ENCODE measurements around the gene SPEF2. TPM values are rescaled to one million over a fixed set of nuclear protein-coding genes. Genes with fewer than 3 reads are reported as not detected.

Gene SPEF2
- total RNA-seq, 1 experiment from 2014 or later = 10.6 TPM

GRCh38 chr5:35656721-35657120 lies 39.1 kb downstream of the SPEF2 start:
- H3K79me2 ChIP-seq (ENCODE audit: low read depth) = no peaks in the 10 kb centered on the region
- H3F3A ChIP-seq (ENCODE audit: insufficient read depth, low read depth) = no peaks in the 10 kb centered on the region
- H3K9me3 ChIP-seq (ENCODE audit: insufficient read depth, low read depth) = no peaks in the 10 kb centered on the region
- no peaks in the 10 kb centered on the region for H3K4me1 ChIP-seq (replicated peaks; ENCODE audit: insufficient read depth)
- no peak overlapping the region for H3K27ac ChIP-seq
- no peaks in the 10 kb centered on the region for H3K27me3 ChIP-seq (ENCODE audit: insufficient read depth, low read depth)
- CTCF ChIA-PET = no interaction called here
- no peaks in the 10 kb centered on the region for H3K9me2 ChIP-seq (ENCODE audit: insufficient read depth)
- no peaks in the 10 kb centered on the region for H3K36me3 ChIP-seq (ENCODE audit: low read depth)
- POLR2A ChIA-PET (ENCODE audit: unreplicated experiment) = no interaction called here
- TF ChIP-seq EZH2 (IDR thresholded peaks at IDR 0.05; ENCODE audit: low read depth) = no peak
- TF ChIP-seq, protein P1, sequence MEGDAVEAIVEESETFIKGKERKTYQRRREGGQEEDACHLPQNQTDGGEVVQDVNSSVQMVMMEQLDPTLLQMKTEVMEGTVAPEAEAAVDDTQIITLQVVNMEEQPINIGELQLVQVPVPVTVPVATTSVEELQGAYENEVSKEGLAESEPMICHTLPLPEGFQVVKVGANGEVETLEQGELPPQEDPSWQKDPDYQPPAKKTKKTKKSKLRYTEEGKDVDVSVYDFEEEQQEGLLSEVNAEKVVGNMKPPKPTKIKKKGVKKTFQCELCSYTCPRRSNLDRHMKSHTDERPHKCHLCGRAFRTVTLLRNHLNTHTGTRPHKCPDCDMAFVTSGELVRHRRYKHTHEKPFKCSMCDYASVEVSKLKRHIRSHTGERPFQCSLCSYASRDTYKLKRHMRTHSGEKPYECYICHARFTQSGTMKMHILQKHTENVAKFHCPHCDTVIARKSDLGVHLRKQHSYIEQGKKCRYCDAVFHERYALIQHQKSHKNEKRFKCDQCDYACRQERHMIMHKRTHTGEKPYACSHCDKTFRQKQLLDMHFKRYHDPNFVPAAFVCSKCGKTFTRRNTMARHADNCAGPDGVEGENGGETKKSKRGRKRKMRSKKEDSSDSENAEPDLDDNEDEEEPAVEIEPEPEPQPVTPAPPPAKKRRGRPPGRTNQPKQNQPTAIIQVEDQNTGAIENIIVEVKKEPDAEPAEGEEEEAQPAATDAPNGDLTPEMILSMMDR (conservative IDR thresholded peaks at IDR 0.05) = no peak
- DNase-seq = no peak
- H3K4me2 ChIP-seq = no peak overlapping the region
- H2AFZ ChIP-seq = no peak overlapping the region
- no TSS peak for BruUV-seq (replicated peaks)
- no peaks in the 10 kb centered on the region for H4K20me1 ChIP-seq (ENCODE audit: insufficient read depth)
- H3K4me3 ChIP-seq = no peak overlapping the region
- intact Hi-C loops (cut with micrococcal nuclease; ENCODE audit: unreplicated experiment) = no loop called here

- H3K79me2 ChIP-seq (ENCODE audit: low read depth) = no peaks in the 10 kb centered on the region
- no peaks in the 10 kb centered on the region for H3K27me3 ChIP-seq (ENCODE audit: insufficient read depth, low read depth)
- ChIA-PET POLR2A (ENCODE audit: unreplicated experiment) (no interaction called here), CTCF (no interaction called here)
- no peak overlapping the region for H2AFZ ChIP-seq
- no TSS peak for BruUV-seq (replicated peaks)
- H3K36me3 ChIP-seq (ENCODE audit: low read depth) = no peaks in the 10 kb centered on the region
- TF ChIP-seq EZH2 (IDR thresholded peaks at IDR 0.05; ENCODE audit: low read depth) = no peak
- TF ChIP-seq, protein P1 (conservative IDR thresholded peaks at IDR 0.05) = no peak
- H3K9me3 ChIP-seq (ENCODE audit: insufficient read depth, low read depth) = no peaks in the 10 kb centered on the region
- H3K4me1 ChIP-seq (replicated peaks; ENCODE audit: insufficient read depth) = no peaks in the 10 kb centered on the region
- no peak overlapping the region for H3K27ac ChIP-seq
- H3F3A ChIP-seq (ENCODE audit: insufficient read depth, low read depth) = no peaks in the 10 kb centered on the region
- H4K20me1 ChIP-seq (ENCODE audit: insufficient read depth) = no peaks in the 10 kb centered on the region
- H3K4me3 ChIP-seq = no peak overlapping the region
- intact Hi-C loops (cut with micrococcal nuclease; ENCODE audit: unreplicated experiment) = no loop called here
- DNase-seq = no peak
- H3K9me2 ChIP-seq (ENCODE audit: insufficient read depth) = no peaks in the 10 kb centered on the region
- no peak overlapping the region for H3K4me2 ChIP-seq
Observed at GRCh38 chr5:35657877-35658276, 40.2 kb downstream of the SPEF2 start.

DNA sequence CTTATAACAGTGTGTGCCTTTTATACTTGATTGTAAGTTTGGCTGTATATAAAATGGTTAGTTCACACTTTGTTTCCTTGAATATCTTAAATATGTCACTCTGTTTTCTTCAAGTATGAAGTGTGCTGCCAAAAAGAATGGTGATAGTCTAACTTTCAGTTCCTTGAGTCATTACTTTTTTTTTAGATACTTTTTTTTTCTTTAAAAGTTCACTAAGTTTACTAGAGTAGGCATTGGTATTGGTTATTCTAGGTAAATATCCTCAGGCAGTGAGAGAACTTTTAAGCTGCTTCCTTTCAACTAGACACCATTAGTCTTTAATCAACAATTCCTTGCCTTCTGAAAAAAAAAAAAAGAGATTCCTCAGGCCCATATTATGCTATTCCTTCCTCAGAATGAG lies 41.9 kb downstream of the SPEF2 start:
- Histone ChIP-seq H2AFZ (no peak overlapping the region), H4K20me1 (ENCODE audit: insufficient read depth) (no peaks in the 10 kb centered on the region), H3K4me3 (no peak overlapping the region), H3K4me2 (no peak overlapping the region), H3K79me2 (ENCODE audit: low read depth) (no peaks in the 10 kb centered on the region), H3K27me3 (ENCODE audit: insufficient read depth, low read depth) (no peaks in the 10 kb centered on the region), H3K9me3 (ENCODE audit: insufficient read depth, low read depth) (no peaks in the 10 kb centered on the region), H3K4me1 (replicated peaks; ENCODE audit: insufficient read depth) (no peaks in the 10 kb centered on the region), H3K36me3 (ENCODE audit: low read depth) (no peaks in the 10 kb centered on the region), H3K27ac (no peak overlapping the region), H3K9me2 (ENCODE audit: insufficient read depth) (no peaks in the 10 kb centered on the region; the same call in 1 of the 2 replicates), H3F3A (ENCODE audit: insufficient read depth, low read depth) (no peaks in the 10 kb centered on the region)
- TF ChIP-seq, protein P1 (conservative IDR thresholded peaks at IDR 0.05) = no peak
- no peak for TF ChIP-seq EZH2 (IDR thresholded peaks at IDR 0.05; ENCODE audit: low read depth)
- POLR2A ChIA-PET (ENCODE audit: unreplicated experiment) = no interaction called here
- CTCF ChIA-PET = no interaction called here
- intact Hi-C loops (cut with micrococcal nuclease; ENCODE audit: unreplicated experiment) = no loop called here
- BruUV-seq (replicated peaks) = no TSS peak
- no peak for DNase-seq
